Natural killer cell treated with Interleukin-12 subunit alpha and Interleukin-12 subunit beta and Interleukin-15 and Interleukin-18, amount 100 ng/mL, for 72 hours (primary cell): ENCODE results near the gene TRIM77. TPM values are rescaled to one million over a fixed set of nuclear protein-coding genes. Genes with fewer than 3 reads are reported as not detected.
"Not testable (repeated sequence)": the region's sequence is repeated elsewhere in the genome, so short reads cannot be mapped to it uniquely, and the experiment has no call there.

Source experiments
- ATAC-seq, 2 donors: fragments of 150-1000 bp; cut with Tn5 transposase in 1 of 2; sonication (Bioruptor Pico), chemical (Tn5 transposase) in 1 of 2; 2 replicates each; pipeline ENCODE4 v1.10.0; 2021
- DNase-seq: peaks from one replicate; pipeline ENCODE4 v3.0.0; 2022; ENCODE audit warnings: low spot score
- H3K27ac Mint-ChIP-seq, 2 donors: 1 replicate in 1 of 2; 2 replicates in 1 of 2; pipeline ENCODE4 v1.8.0; 2022; ENCODE audit warnings: mixed read lengths in 2 of 2, mild to moderate bottlenecking in 1 of 2, moderate library complexity in 1 of 2
- H3K27me3 Mint-ChIP-seq, 2 donors: 1 replicate in 1 of 2; 2 replicates in 1 of 2; pipeline ENCODE4 v1.8.0; 2022; ENCODE audit warnings: mixed read lengths in 2 of 2
- H3K36me3 Mint-ChIP-seq: one replicate; pipeline ENCODE4 v1.8.0; 2022; ENCODE audit warnings: mixed read lengths
- H3K4me1 Mint-ChIP-seq, 2 donors: 1 replicate in 1 of 2; 2 replicates in 1 of 2; pipeline ENCODE4 v1.8.0; 2022; ENCODE audit warnings: low read depth in 2 of 2, mixed read lengths in 2 of 2, mild to moderate bottlenecking in 1 of 2
- H3K4me3 Mint-ChIP-seq: one replicate; pipeline ENCODE4 v1.8.0; 2022; ENCODE audit warnings: mixed read lengths
- H3K9me3 Mint-ChIP-seq: 2 replicates; pipeline ENCODE4 v1.8.0; 2022; ENCODE audit warnings: mixed read lengths
- total RNA-seq, 2 donors: library from RNA; stranded (reverse); gene quantifications; one replicate each; pipeline ENCODE4 v1.2.3, GENCODE V29; 2022

TRIM77 gene, protein sequence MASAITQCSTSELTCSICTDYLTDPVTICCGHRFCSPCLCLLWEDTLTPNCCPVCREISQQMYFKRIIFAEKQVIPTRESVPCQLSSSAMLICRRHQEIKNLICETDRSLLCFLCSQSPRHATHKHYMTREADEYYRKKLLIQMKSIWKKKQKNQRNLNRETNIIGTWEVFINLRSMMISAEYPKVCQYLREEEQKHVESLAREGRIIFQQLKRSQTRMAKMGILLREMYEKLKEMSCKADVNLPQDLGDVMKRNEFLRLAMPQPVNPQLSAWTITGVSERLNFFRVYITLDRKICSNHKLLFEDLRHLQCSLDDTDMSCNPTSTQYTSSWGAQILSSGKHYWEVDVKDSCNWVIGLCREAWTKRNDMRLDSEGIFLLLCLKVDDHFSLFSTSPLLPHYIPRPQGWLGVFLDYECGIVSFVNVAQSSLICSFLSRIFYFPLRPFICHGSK
- total RNA-seq, result not detected

GRCh38 chr11:89709999-89710398, at the start of gene TRIM77:
Gene TRIM77 (plus strand): TSS chr11:89710299. CDS start chr11:89710299, 0 bp downstream.
- not testable (repeated sequence) for H3K4me3 Mint-ChIP-seq, H3K27me3 Mint-ChIP-seq, H3K36me3 Mint-ChIP-seq, H3K27ac Mint-ChIP-seq, H3K4me1 Mint-ChIP-seq, ATAC-seq, DNase-seq
- H3K9me3 Mint-ChIP-seq, result peaks cover 18% of the 10 kb centered on the region

DNA sequence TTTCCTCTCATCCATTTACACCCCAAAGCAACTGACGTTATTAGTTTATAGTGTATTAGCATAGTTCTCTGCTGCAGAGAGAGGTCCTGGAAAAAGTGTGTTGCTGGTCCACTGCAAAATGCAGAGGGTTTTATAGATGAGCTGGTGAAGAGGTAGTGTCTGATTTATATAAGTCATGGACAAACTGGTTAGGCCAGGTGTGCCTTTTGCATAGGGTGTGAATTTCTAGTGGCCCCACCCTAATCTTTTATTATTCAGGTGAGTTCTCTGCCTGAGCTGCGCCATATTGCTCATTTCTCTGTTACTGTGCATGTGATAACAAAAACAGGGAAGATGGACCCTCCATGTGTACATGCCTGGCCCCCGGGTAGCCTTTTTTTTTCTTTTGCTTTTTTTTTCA, 43.1 kb upstream of the TRIM77 start:
- H3K27ac Mint-ChIP-seq, result no peak overlapping the region
- no peaks in the 10 kb centered on the region for H3K36me3 Mint-ChIP-seq
- peaks cover 3% of the 10 kb centered on the region for H3K9me3 Mint-ChIP-seq
- ATAC-seq, result no peak
- no peaks in the 10 kb centered on the region for H3K4me1 Mint-ChIP-seq
- no peaks in the 10 kb centered on the region for H3K27me3 Mint-ChIP-seq
- no peak overlapping the region for H3K4me3 Mint-ChIP-seq
- no peak for DNase-seq

- H3K4me1 Mint-ChIP-seq, H3K27me3 Mint-ChIP-seq, H3K9me3 Mint-ChIP-seq, H3K4me3 Mint-ChIP-seq, DNase-seq, H3K27ac Mint-ChIP-seq, H3K36me3 Mint-ChIP-seq, ATAC-seq: not testable (repeated sequence)
Measured at GRCh38 chr11:89668158-89668557, 41.9 kb upstream of the TRIM77 start.

GRCh38 chr11:89669586-89669985, 40.5 kb upstream of the TRIM77 start:
- not testable (repeated sequence) for H3K9me3 Mint-ChIP-seq, H3K27me3 Mint-ChIP-seq, H3K4me1 Mint-ChIP-seq, H3K36me3 Mint-ChIP-seq, ATAC-seq, H3K27ac Mint-ChIP-seq, H3K4me3 Mint-ChIP-seq, DNase-seq

DNA sequence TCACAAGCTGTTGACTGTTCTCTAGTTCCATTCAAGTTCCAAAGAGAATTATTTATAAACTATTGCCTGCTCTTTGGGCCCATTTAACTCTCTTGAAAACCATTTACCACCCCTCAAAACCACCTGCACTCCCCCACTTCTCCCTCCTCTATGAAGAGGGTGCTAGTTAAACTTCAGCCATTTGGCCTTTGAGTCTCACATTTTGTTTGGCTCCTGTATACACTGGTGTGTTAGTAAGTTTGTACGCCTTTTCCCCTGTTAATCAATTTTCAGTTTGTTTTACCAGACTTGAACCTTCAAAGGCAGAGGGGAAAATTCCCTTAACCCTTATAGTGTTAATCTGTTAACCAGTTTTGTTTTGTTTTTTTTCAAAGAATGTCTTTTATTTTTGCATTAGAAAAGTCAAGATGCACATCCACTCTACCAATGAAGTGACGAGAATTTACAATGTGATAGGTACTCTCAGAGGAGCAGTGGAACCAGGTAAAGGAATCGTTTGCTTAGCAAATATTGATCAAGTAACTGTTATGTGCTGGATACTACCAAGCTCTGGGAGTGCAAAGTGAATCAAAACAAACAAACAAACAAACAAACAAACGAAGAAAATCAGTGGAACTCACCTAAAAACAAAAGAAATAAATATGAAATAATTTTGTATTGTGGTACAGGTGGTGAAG, 40.0 kb upstream of the TRIM77 start:
- not testable (repeated sequence) for H3K27ac Mint-ChIP-seq, H3K36me3 Mint-ChIP-seq, H3K9me3 Mint-ChIP-seq, H3K4me1 Mint-ChIP-seq, H3K4me3 Mint-ChIP-seq, ATAC-seq, DNase-seq, H3K27me3 Mint-ChIP-seq

GRCh38 chr11:89672547-89672946, 37.6 kb upstream of the TRIM77 start:
- not testable (repeated sequence) for DNase-seq, H3K4me3 Mint-ChIP-seq, H3K27me3 Mint-ChIP-seq, ATAC-seq, H3K36me3 Mint-ChIP-seq, H3K4me1 Mint-ChIP-seq, H3K9me3 Mint-ChIP-seq, H3K27ac Mint-ChIP-seq

- not testable (repeated sequence) for H3K4me3 Mint-ChIP-seq, H3K27ac Mint-ChIP-seq, H3K27me3 Mint-ChIP-seq, DNase-seq, H3K36me3 Mint-ChIP-seq, H3K9me3 Mint-ChIP-seq, H3K4me1 Mint-ChIP-seq, ATAC-seq
Measured at GRCh38 chr11:89673380-89673779, 36.7 kb upstream of the TRIM77 start.

DNA sequence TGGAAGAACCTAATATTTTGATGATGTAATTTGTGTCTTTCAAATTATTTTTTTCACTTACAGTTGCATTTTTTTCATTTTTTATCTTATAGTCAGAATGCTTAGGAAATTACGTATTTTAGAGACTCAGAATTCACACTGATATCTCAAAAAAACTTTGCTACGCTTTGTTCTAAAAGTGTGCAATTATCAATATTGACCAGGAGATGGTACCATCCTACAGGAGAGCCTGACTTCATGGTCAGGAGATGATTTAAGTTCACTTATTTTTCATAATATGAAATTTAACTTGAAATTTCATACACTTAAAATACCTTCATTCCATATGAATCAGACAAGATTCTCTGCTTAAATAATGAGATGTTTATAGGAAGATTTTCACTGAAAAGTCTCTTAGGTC, 34.7 kb upstream of the TRIM77 start:
- H3K9me3 Mint-ChIP-seq, H3K27me3 Mint-ChIP-seq, DNase-seq, H3K27ac Mint-ChIP-seq, H3K4me1 Mint-ChIP-seq, H3K36me3 Mint-ChIP-seq, H3K4me3 Mint-ChIP-seq, ATAC-seq: not testable (repeated sequence)

- DNase-seq, H3K4me3 Mint-ChIP-seq, ATAC-seq, H3K27ac Mint-ChIP-seq, H3K27me3 Mint-ChIP-seq, H3K36me3 Mint-ChIP-seq, H3K9me3 Mint-ChIP-seq, H3K4me1 Mint-ChIP-seq: not testable (repeated sequence)
Measured at GRCh38 chr11:89675948-89676347, 34.2 kb upstream of the TRIM77 start.

GRCh38 chr11:89707080-89707479, 3.0 kb upstream of the TRIM77 start:
- not testable (repeated sequence) for H3K36me3 Mint-ChIP-seq, H3K4me3 Mint-ChIP-seq, ATAC-seq, H3K27ac Mint-ChIP-seq, H3K4me1 Mint-ChIP-seq, H3K27me3 Mint-ChIP-seq, DNase-seq
- peaks cover 16% of the 10 kb centered on the region for H3K9me3 Mint-ChIP-seq

DNA sequence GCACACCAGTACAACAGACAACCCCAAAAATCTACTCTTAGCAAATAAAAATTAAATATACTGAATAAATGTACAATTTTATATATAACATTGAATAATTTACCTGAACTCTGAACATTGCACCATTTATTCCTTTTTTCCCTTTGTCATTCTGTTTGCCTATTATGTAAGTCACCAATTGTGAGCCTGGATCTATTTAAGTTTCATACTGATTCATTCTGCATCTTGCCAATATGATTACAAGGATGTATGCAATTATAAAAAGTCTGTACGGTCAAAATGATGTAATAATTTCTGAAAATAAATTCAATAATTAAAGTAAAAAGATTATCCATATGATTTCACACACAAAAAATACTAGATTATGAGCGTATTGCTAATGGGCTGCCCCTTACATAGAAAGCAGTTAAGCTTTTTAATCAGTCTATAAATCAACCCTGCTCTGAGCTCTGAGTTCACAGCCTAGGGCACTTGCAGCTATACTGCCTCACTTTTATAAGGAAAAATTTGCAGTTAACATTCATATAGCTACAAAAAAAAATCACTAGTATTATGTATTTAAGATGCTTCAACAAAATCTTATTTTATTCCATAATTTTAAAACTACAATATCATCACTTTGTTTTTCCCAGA, 14.9 kb downstream of the TRIM77 start:
- ATAC-seq, H3K9me3 Mint-ChIP-seq, H3K27me3 Mint-ChIP-seq: not testable (repeated sequence)

DNA sequence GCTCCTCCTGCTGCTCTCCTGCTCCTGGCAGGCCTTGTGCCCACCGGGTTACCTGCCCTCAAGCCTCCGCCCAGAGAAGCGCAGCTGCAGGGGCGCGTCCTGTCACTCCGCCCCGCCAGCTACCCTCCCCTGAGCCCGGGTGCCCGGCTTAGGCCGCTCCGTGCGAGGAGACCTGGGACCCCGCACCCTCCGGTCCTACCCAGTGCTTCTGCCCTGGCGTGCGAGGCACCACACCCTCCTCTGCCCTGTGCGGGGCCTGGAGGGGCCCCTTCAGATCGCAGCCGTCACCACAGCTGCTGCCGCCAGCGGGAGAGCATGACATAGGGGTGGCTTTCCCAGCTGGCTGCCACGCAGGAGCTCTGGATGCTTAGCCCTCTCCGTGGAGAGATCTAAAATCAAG, 20.1 kb downstream of the TRIM77 start:
- not testable (repeated sequence) for ATAC-seq, DNase-seq, H3K4me1 Mint-ChIP-seq, H3K9me3 Mint-ChIP-seq, H3K36me3 Mint-ChIP-seq, H3K4me3 Mint-ChIP-seq, H3K27ac Mint-ChIP-seq, H3K27me3 Mint-ChIP-seq

More for the DNA sequence above, 14.9 kb downstream of the TRIM77 start:
- H3K36me3 Mint-ChIP-seq, H3K27ac Mint-ChIP-seq, DNase-seq, H3K4me3 Mint-ChIP-seq, H3K4me1 Mint-ChIP-seq: not testable (repeated sequence)

DNA sequence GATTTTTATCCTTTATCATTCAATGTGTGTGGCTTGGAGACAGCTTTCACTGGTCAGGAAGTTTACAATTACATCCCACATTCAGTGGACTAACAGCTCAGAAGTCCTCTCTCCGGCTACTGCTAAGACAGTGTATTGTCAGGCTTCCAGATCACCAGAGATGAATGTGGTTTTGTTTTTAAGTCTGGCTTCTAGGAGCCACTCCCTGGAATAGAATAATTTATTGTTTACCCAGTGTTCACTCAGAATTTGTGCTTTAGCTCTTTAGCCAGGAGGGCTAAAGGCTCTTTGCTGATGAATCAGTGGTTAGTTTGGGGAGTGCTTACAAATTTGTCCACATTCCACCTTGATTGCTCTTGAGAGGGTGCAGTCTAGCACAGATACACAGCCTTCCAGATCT, 26.5 kb downstream of the TRIM77 start:
- Mint-ChIP-seq H3K4me3 (no peak overlapping the region), H3K27me3 (no peaks in the 10 kb centered on the region), H3K4me1 (no peaks in the 10 kb centered on the region), H3K36me3 (no peaks in the 10 kb centered on the region), H3K27ac (no peak overlapping the region), H3K9me3 (peaks cover 2% of the 10 kb centered on the region)
- ATAC-seq, result no peak
- no peak for DNase-seq

GRCh38 chr11:89737116-89737515, 27.0 kb downstream of the TRIM77 start:
- H3K4me3 Mint-ChIP-seq, result no peak overlapping the region
- H3K27ac Mint-ChIP-seq, result no peak overlapping the region
- H3K4me1 Mint-ChIP-seq, result no peaks in the 10 kb centered on the region
- no peak for ATAC-seq
- no peak for DNase-seq
- H3K9me3 Mint-ChIP-seq, result peaks cover 2% of the 10 kb centered on the region
- no peaks in the 10 kb centered on the region for H3K27me3 Mint-ChIP-seq
- no peaks in the 10 kb centered on the region for H3K36me3 Mint-ChIP-seq
